ENCODE data around the gene SKA2.

The SKA2 gene

DNA sequence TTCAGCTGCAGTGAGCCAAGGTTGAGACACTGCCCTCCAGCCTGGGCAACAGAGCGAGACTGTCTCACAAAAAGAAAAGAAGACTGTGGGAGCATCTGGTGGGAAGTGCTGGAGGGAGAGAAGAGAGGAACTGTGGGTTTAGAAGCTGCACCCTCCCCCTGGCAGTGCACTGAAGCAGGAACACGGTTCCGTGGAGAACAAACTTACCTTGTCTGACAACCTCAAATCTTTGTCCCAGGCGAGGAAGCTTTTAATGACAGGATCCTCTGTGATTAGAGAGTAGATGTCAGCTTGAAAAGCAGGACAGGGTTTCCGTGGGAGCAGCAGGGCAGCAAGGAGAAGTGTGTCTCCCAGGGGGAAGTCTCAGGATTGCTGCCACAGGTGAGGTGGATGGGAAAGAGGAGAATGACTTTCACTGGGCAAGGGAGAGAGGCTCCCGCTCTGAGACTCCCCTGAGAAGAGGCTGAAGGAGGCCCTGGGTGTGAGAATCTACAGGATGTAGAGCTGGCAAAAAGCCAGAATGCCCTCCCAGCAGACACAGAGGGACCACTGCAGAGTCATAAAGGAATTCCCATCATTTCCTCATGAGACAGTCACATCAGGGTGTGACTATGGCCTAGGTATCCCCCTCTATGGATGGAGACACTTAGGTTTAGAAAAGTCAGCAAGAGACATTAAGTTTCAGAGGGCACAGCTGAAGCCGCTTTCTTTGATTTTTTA lies 23.4 kb upstream of the SKA2 start:
- H3K9me3 ChIP-seq (ENCODE audit: insufficient read depth, low read depth, low read length) = no peaks in the 10 kb centered on the region
- H3K4me3 ChIP-seq (ENCODE audit: low read length, poor library complexity, severe bottlenecking) = no peak overlapping the region
- TF ChIP-seq EZH2phosphoT487 (IDR thresholded peaks at IDR 0.05; ENCODE audit: borderline replicate concordance) = no peak
- TF ChIP-seq, protein P1, sequence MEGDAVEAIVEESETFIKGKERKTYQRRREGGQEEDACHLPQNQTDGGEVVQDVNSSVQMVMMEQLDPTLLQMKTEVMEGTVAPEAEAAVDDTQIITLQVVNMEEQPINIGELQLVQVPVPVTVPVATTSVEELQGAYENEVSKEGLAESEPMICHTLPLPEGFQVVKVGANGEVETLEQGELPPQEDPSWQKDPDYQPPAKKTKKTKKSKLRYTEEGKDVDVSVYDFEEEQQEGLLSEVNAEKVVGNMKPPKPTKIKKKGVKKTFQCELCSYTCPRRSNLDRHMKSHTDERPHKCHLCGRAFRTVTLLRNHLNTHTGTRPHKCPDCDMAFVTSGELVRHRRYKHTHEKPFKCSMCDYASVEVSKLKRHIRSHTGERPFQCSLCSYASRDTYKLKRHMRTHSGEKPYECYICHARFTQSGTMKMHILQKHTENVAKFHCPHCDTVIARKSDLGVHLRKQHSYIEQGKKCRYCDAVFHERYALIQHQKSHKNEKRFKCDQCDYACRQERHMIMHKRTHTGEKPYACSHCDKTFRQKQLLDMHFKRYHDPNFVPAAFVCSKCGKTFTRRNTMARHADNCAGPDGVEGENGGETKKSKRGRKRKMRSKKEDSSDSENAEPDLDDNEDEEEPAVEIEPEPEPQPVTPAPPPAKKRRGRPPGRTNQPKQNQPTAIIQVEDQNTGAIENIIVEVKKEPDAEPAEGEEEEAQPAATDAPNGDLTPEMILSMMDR (conservative IDR thresholded peaks at IDR 0.05; ENCODE audit: low read length) = no peak
- no peak overlapping the region for H3K4me2 ChIP-seq (ENCODE audit: low read depth, low read length, poor library complexity, severe bottlenecking)
- H3K4me1 ChIP-seq (ENCODE audit: insufficient read depth, low read length, poor library complexity, severe bottlenecking) = no peaks in the 10 kb centered on the region
- H3K9ac ChIP-seq (ENCODE audit: low read depth, low read length, poor library complexity, severe bottlenecking) = no peak overlapping the region
- H3K9me2 ChIP-seq (replicated peaks; ENCODE audit: low read depth, low read length) = no peaks in the 10 kb centered on the region
- no peaks in the 10 kb centered on the region for H4K20me1 ChIP-seq (ENCODE audit: insufficient read depth, low read length, poor library complexity, severe bottlenecking)
- peaks cover 40% of the 10 kb centered on the region for H3K79me2 ChIP-seq (ENCODE audit: insufficient read depth, low read length)
- no peaks in the 10 kb centered on the region for H3F3A ChIP-seq (ENCODE audit: low read depth)
- H3K27me3 ChIP-seq (ENCODE audit: insufficient read depth, low read length, poor library complexity, severe bottlenecking) = no peaks in the 10 kb centered on the region
- H3K36me3 ChIP-seq (ENCODE audit: insufficient read depth, low read length) = peaks cover 55% of the 10 kb centered on the region; the same call in 1 of the 2 replicates
- no peak overlapping the region for H2AFZ ChIP-seq (ENCODE audit: low read length)

DNA sequence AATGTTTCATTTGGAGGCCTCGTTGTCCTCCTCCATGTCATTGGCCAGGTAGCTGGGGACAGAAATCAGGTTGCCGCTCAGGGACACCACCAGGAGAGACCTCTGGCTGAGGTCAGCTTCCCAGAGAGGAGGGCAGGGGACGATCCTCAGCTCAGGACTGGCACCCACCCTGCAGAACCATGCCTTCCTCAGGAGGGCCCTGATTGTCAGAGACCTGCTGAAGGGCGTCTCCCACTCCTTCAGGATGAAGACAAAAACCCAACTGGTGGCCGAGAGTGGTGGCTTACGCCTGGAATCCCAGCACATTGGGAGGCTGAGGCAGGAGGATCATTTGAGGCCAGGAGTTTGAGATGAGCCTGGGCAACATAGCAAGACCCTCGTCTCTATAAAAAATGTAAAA lies 20.1 kb upstream of the SKA2 start:
- Histone ChIP-seq H3K4me3 (ENCODE audit: low read length, poor library complexity, severe bottlenecking) (no peak overlapping the region), H4K20me1 (ENCODE audit: insufficient read depth, low read length, poor library complexity, severe bottlenecking) (no peaks in the 10 kb centered on the region), H2AFZ (ENCODE audit: low read length) (no peak overlapping the region), H3F3A (ENCODE audit: low read depth) (no peaks in the 10 kb centered on the region), H3K79me2 (ENCODE audit: insufficient read depth, low read length) (peaks cover 55% of the 10 kb centered on the region), H3K4me1 (ENCODE audit: insufficient read depth, low read length, poor library complexity, severe bottlenecking) (no peaks in the 10 kb centered on the region), H3K4me2 (ENCODE audit: low read depth, low read length, poor library complexity, severe bottlenecking) (no peak overlapping the region), H3K9me3 (ENCODE audit: insufficient read depth, low read depth, low read length) (no peaks in the 10 kb centered on the region), H3K9ac (ENCODE audit: low read depth, low read length, poor library complexity, severe bottlenecking) (no peak overlapping the region), H3K36me3 (ENCODE audit: insufficient read depth, low read length) (peaks cover 63% of the 10 kb centered on the region; the same call in 1 of the 2 replicates), H3K27me3 (ENCODE audit: insufficient read depth, low read length, poor library complexity, severe bottlenecking) (no peaks in the 10 kb centered on the region), H3K9me2 (replicated peaks; ENCODE audit: low read depth, low read length) (no peaks in the 10 kb centered on the region)
- TF ChIP-seq EZH2phosphoT487 (IDR thresholded peaks at IDR 0.05; ENCODE audit: borderline replicate concordance) = no peak
- TF ChIP-seq, protein P1 (conservative IDR thresholded peaks at IDR 0.05; ENCODE audit: low read length) = no peak

DNA sequence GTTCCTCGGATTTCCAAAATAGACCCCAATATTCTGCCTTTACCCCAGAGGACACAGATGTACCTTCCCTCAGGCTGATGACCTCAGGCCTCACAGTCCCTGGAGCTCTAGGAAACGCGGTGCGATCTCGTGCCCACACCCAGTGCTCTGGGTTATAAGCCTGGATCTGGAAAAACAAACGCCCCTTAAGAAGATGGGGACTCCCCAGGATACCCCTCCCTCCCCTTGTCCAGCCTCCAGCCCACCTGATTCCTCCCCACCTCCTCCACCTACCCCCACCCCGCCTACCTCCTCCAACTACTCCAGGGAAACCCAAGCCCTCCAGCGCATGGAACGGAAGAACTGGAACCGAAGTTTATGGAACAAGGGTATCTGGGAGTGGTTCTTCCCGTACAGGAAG lies 19.7 kb upstream of the SKA2 start:
- H3K36me3 ChIP-seq (ENCODE audit: insufficient read depth, low read length) = peaks cover 68% of the 10 kb centered on the region; the same call in 1 of the 2 replicates
- peaks cover 57% of the 10 kb centered on the region for H3K79me2 ChIP-seq (ENCODE audit: insufficient read depth, low read length)
- no peaks in the 10 kb centered on the region for H3K4me1 ChIP-seq (ENCODE audit: insufficient read depth, low read length, poor library complexity, severe bottlenecking)

More for the DNA sequence above, 19.7 kb upstream of the SKA2 start:
- TF ChIP-seq, protein P1 (conservative IDR thresholded peaks at IDR 0.05; ENCODE audit: low read length) = no peak
- no peak for TF ChIP-seq EZH2phosphoT487 (IDR thresholded peaks at IDR 0.05; ENCODE audit: borderline replicate concordance)
- H3K4me2 ChIP-seq (ENCODE audit: low read depth, low read length, poor library complexity, severe bottlenecking) = no peak overlapping the region
- no peaks in the 10 kb centered on the region for H3K27me3 ChIP-seq (ENCODE audit: insufficient read depth, low read length, poor library complexity, severe bottlenecking)
- H3F3A ChIP-seq (ENCODE audit: low read depth) = no peaks in the 10 kb centered on the region
- H3K9me3 ChIP-seq (ENCODE audit: insufficient read depth, low read depth, low read length) = no peaks in the 10 kb centered on the region
- no peaks in the 10 kb centered on the region for H3K9me2 ChIP-seq (replicated peaks; ENCODE audit: low read depth, low read length)
- H3K4me3 ChIP-seq (ENCODE audit: low read length, poor library complexity, severe bottlenecking) = no peak overlapping the region
- H2AFZ ChIP-seq (ENCODE audit: low read length) = no peak overlapping the region
- H3K9ac ChIP-seq (ENCODE audit: low read depth, low read length, poor library complexity, severe bottlenecking) = no peak overlapping the region
- H4K20me1 ChIP-seq (ENCODE audit: insufficient read depth, low read length, poor library complexity, severe bottlenecking) = no peaks in the 10 kb centered on the region

Data from Loucy (cell line).